NCI-H2107 (cell line): ENCODE results near the gene DGKI.

ENCODE experiments used
- DNase-seq: peaks from one replicate; lab custom pipeline; 2025; lab: John Stamatoyannopoulos, UW

The DGKI gene

GRCh38 chr7:137342828-137343261, 503.9 kb downstream of the DGKI start:
- no peak for DNase-seq

DNA sequence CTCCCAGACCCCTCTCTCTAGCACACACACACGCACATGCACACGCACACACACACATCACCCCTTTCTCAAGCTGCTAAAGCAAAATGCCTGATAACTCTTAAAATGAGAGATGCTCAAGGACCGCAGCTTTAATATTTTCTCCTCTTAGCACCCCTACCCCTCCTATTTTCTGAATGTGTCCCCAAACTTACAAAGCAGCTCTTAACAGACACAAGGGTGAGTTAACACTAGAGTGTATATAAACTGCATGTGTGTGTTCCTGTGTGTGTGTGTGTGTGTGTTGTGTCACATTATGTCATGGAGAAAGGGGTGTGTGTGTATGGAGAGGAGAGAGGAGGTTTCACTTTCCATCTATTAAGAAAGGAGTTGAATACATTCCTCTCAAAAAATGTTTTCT, 504.5 kb downstream of the DGKI start:
- no peak for DNase-seq

DNA sequence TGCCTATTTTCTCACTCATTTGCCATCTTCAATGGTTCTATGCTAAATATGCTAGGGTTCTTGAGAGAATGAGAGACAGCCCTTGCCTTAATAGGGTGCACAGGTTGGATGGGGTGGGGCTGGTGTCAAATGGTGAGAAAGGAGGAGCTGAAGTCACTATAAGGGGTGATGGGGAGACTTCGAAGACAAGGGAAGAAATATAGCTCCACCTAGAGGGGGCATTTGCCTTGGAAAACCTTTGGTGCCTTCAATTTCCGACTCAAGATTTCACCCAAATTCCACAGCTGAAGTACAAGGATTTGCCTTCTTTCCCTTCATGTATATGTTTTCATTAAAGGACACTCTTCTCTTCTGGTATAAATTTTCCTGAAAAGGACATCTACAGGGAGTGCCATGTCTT, 508.9 kb downstream of the DGKI start:
- DNase-seq = no peak

GRCh38 chr7:137335814-137336213, 511.0 kb downstream of the DGKI start:
- DNase-seq = no peak

DNA sequence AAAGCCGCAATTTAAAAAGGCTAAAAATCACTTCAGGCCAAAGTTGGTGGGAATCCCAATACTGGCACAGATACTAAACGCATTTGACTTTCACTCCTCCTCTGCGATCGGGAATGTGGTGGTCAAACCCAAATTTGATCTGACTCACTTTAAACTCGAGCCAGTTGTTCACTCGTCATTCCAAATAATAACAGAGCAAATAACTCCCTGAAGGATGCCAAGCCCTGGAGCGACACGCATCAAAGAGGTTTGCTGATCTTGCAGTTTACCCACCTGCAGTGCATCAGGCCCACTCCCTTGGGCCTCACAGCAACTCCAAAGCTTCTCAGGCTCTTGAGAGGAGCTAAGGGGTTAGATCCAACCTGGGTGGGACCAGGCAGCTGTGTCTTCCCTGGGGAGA, 515.4 kb downstream of the DGKI start:
- DNase-seq = no peak
